ENCODE data around the gene TEPSIN.

DNA sequence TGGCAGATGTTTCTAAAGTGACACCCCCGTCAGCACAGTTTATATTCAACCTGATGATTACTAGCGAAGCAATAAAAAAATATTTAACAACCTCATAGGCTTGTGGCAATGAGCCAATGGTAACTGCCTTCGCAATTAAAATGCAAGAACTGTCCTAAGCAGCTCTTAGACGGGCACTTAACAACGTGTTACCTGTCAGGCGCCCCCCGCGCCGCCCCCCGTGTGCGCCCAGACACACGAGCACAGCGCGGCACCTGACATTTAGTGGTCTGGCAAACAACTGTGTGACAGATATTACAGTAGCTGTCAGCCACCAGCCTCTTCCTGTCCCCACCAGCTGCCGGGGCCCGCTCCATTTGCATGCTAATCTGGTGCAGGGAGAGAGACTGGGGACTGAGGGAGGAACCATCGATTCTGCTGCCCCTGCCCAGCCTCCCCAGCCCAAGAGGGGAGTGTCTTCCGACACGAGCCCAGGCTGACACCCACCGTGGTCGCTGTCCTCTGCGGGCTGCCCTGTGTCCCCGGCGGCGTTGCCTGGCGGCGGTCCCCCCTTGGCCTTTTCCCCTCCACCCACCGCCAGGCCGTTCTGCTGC is 12.9 kb upstream of the TEPSIN start:
- TF ChIP-seq EP300 (IDR thresholded peaks at IDR 0.05) (no peak), POLR2A (IDR thresholded peaks at IDR 0.05) (no peak)
- TF ChIP-seq, protein P1, sequence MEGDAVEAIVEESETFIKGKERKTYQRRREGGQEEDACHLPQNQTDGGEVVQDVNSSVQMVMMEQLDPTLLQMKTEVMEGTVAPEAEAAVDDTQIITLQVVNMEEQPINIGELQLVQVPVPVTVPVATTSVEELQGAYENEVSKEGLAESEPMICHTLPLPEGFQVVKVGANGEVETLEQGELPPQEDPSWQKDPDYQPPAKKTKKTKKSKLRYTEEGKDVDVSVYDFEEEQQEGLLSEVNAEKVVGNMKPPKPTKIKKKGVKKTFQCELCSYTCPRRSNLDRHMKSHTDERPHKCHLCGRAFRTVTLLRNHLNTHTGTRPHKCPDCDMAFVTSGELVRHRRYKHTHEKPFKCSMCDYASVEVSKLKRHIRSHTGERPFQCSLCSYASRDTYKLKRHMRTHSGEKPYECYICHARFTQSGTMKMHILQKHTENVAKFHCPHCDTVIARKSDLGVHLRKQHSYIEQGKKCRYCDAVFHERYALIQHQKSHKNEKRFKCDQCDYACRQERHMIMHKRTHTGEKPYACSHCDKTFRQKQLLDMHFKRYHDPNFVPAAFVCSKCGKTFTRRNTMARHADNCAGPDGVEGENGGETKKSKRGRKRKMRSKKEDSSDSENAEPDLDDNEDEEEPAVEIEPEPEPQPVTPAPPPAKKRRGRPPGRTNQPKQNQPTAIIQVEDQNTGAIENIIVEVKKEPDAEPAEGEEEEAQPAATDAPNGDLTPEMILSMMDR (IDR thresholded peaks at IDR 0.05) = no peak
